ENCODE data around the gene PSTPIP2.
"Not testable (repeated sequence)": the region's sequence is repeated elsewhere in the genome, so short reads cannot be mapped to it uniquely, and the experiment has no call there.

The PSTPIP2 gene, protein sequence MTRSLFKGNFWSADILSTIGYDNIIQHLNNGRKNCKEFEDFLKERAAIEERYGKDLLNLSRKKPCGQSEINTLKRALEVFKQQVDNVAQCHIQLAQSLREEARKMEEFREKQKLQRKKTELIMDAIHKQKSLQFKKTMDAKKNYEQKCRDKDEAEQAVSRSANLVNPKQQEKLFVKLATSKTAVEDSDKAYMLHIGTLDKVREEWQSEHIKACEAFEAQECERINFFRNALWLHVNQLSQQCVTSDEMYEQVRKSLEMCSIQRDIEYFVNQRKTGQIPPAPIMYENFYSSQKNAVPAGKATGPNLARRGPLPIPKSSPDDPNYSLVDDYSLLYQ

DNA sequence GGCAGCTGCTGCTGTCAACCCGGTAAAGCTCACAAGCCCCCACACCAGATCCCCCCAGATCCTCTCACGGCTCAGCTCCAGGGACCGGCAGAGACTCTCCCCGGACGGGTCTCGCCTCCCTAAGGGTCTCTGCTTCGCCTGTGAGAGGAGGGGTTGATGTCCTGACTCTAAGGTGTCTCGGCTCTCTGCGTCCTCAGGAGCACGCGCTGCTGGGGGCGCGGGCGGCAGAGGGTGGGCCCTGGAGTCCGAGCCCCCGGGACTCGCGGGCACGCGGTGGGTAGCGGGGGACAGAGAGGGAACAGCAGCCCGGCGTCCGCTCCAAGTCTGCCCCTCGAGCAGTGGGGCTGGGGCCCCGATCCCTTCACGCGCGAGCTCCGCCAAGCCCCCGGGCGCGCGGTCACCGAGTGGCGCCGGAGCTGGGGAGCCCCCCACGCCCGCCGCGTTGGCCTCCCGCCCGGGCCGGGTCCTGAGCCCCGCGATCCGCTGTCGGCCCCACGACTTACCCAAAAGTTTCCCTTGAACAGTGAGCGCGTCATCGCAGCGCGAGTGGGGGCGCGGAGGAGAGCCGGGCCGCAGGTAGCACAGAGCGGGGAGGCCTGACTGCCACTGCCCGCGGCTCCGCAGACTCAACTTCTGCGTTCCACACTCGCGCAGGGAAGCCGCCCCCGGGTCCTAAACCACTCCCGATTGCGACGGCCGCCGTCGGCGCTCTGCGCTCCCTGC lies at the start of gene PSTPIP2:
TSS of gene PSTPIP2 (minus strand) at position 608 of the 723 bp plus-strand sequence. CDS start at position 536, 72 bp downstream.
- peak; percentile 37 for DNase-seq

DNA sequence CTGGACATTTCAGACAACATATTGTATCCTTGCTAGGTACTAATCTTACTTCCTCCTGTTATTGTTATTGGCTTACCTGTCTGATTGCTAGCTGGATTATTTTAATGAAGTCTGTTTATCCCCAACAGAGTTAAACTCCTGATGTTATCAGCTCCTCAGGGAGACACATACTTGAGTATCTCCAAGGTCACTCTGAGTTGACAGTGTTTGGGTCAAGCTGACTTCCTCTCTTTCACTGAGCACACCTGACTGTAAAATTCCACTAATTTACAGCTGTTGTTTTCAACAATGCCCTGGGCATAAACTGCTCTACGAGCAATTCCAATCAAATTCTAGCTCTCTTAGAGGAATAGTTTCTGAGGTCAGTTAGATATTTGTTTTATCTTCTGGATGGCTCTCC lies 41.7 kb upstream of the PSTPIP2 start:
- no peak for DNase-seq

DNA sequence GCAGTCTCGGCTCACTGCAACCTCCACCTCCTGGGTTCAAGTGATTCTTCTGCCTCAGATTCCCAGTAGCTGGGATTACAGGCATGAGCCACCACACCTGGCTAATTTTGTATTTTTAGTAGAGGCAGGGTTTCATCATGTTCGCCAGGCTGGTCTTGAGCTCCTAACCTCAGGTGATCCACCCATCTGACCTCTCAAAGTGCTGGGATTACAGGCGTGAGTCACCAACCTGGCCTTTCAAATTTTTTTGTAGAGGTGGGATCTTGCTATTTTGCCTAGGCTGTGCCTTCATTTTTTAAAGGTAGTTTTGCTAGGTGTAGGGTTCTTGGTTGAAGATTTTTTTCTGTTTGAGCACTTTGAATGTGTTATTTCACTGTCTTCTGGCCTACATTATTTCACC lies 38.3 kb upstream of the PSTPIP2 start:
- DNase-seq = no peak

DNA sequence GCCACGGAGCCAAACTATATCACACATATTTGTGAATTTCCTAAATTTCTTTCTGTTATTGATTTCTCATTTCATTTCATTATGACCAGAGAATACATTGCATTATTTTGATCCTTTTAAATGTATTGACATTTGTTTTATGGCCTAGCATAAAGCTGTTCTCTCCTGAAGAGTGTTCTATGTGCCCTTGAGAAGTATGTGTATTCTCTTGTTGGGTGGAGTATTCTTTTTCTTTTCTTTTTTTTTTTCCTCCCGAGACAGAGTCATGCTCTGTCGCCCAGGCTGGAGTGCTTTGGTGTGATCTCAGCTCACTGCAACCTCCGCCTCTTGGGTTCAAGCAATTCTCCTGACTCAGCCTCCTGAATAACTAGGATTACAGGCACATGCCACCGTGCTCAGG lies 37.3 kb upstream of the PSTPIP2 start:
- no peak for DNase-seq

DNA sequence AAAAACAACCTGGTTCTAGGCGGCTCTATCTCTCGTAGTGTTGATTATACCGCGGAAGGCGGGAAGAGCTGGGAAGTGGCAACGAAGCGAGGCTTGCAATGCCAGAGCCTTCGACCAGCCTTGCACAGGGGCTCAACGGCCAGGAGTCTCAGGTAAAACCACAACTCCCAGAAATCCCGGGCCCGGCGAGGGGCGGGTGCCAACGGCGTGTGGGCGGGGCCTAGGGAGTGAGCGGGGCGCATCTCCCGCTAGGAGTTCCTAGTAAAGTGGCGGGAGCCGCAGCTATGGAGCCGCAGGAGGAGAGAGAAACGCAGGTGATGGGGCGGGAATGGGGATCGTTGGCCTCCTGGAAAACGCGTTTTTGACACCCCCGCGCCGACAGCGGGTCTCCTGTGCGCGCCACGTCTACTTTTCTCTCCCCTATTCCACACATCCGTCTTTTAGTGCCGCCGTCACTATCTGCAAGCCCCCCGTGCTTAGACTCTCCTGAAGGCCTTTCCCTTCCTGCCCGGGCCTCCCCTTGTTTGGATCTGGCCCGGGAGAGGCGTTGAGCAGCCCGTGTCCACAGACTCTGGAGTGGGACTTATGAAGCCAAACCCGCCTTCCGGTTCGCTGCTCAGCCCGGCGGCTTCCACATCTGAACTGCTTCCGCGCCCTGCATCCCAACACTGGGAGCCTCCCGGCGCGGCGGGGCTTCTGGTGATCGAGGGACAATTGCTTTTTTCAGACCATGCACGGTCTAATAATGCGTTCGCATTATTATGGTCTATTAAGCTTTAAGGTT lies 32.3 kb upstream of the PSTPIP2 start, which contains the start of gene HAUS1:
TSS of gene HAUS1 (plus strand) at position 258 of the 784 bp plus-strand sequence. CDS start at position 285, 27 bp downstream.
- DNase-seq = peak; percentile 91

DNA sequence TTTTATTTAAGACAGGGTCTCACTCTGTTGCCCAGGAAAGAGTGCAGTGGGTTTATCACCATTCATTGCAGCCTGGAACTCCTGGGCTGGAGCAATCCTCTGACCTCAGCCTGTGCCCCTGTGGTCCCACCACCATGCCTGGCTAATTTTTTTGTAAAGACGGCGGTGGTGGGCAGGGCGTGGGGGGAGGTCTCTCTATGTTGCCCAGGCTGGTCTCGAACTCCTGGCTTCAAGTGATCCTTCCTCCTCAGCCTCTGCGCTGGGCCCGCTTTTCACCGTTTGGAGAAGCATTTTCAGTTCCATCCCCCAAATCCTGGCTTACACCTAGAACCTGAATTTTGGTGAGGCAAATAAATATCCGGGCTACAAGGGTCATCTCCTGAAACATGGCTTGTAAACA lies 27.4 kb upstream of the PSTPIP2 start:
- no peak for DNase-seq

DNA sequence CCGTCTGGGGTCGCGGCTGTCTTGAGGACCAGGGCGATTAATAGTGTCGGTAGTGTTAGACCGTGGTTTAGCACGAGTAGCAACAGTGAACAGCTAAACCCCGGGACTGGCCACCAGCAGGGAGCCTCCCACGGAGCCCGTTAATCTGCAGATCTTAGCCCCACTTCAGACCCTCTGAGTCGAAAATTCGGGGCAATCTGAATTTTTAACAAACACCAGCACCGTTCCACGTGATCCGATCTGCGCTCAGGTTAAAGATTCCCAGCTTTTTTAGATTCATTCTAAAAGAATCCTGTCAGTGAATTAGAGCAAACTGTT lies 26.5 kb upstream of the PSTPIP2 start:
- DNase-seq = no peak

DNA sequence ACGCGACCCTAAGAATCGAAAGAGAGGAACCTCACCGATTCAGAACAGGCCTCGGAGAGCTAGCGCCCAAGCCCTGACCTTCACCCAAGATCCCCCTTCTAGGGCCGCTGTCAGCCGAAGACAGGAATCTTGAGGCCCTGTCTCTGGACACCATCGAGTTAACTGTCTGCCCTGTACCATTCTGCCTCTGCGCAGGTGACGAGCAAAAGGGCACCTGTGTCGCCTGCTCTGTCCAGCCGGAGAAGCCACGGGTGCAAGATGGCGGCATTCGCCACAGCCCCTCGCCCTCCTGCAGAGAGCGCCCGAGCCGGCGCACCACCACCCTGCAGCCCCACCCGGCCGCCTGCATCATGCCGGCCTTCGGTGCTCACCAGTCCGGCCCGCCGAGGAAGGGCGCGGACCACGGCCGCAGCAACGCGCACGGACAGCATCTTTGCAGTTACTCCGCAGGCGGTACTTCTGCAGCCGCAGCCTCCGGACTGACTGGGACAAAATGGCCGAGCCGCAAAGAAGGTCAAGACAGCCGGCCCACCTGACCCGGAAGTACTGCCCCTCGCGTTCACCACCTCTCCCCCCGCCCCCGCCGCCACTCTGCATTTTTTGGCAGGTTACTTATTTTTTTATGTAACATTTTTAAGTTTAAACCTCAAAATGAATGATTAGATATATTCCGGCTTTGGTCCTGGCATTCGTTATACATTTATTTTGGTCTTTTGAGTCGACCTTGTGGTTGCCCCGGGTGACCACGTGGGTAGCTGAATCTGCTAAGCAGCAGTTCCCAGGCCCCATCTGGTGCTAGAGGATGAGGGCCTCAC lies 25.9 kb upstream of the PSTPIP2 start, which contains the start of gene ATP5F1A:
TSS of gene ATP5F1A (minus strand) at position 496 of the 815 bp plus-strand sequence. CDS start at position 431, 65 bp downstream.
- DNase-seq = peak; percentile 70

DNA sequence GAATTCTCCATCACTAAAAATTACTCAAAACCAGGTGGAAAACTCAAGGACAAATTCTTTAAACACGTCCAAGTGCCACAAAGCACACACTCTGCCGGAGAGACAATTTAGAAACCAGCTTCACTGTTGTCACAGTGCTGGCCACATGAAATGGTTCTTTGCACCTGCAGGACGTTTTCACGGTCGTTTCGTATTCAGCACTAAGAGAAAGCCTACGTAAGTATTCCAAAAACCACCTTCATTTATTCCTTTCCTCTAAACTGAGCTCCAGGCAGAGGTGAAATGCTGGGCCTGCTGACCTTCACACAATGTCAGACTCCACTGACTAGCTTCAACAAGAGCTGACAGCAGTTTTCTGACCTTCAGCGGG lies 25.4 kb upstream of the PSTPIP2 start:
- no peak for DNase-seq

DNA sequence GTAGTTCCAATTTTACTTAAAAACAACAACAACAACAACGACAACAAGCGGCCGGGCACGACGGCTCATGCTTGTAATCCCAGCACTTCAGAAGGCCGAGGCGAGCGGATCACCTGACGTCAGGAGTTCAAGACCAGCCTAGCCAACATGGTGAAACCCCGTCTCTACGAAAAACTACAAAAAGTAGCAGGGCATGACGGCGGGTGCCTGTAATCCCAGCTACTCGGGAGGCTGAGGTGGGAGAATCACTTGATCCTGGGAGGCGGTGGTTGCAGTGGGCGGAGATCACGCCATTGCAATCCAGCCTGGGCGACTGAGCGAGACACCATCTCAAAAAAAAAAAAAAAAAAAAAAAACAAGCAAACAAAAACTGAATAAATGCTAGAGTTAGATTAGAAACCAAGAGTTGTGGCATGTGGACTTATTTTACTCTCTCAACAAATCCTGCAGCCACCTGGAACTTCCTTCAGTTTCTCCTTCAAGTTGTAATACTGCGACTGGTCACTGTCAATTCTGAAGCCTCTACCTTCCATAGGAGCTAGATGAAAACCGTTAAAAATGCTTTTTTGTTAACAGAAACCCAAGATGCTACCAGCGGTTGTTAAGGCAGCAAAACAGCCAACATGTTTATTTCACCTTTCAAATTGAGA lies 24.7 kb upstream of the PSTPIP2 start:
- no peak for DNase-seq

DNA sequence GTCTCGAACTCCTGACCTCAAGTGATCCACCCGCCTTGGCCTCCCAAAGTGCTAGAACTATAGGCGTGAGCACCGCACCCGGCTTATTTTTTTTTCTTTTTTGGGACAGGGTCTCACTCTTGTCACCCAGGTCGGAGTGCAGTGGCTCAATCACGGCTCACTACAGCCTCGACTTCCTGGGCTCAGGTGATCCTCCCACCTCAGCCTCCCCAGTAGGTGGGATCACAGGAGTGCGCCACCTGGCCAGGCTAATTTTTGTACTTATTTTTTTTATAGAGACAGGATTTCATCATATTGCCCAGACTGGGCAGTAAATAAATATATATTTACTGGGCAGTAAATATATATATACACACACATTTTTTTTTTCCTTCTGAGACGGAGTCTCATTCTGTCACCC lies 23.5 kb upstream of the PSTPIP2 start:
- no peak for DNase-seq

DNA sequence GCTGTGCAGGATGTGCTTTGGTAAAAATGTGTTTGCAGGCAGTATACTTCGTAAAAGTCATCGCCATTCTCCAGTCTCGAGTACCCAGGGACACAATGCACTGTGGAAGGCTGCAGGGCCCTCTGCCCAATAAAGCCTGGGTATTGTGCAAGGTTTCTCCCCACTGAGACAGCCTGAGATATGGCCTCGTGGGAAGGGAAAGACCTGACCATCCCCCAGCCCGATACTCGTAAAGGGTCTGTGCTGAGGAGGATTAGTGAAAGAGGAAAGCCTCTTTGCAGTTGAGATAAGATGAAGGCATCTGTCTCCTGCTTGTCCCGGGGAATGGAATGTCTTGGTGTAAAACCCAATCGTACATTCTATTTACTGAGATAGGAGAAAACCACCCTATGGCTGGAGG lies 16.4 kb upstream of the PSTPIP2 start:
- DNase-seq = not testable (repeated sequence)

DNA sequence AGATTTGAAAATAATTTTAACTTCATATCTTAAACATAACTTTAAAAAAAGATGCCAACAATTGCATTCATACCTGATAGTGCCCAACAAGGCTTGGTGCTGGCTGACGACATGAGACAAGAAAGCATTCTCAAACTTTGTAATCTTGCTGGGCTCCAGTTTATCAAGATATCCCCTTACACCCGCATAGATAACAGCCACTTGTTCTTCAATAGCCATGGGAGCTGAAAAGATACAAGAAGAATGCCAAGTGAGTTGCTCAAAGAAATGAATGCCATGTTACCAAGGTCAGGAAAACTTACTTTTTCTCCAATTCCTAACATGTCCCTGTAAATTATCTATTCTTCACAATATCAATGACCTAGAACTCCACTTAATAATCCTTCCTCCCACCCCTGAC lies 12.4 kb upstream of the PSTPIP2 start:
- no peak for DNase-seq

DNA sequence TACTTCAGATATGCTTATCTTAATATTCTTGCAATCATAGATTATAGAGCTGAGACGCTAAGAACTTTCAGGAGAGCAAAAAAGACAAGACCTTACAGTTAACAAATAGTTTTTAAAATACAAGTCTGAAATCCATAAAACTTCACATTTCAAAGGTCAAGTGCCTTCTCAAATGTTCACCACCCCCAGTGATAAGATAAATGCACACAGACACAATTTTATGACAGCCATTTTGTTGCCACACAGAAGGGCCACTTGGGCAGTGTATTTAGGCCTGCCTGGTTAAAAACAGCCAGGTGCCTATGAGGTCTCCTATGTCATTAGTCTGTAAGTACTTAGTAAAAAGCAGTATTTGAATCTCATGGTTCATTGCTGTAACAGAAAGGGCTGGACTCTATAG lies 8.1 kb upstream of the PSTPIP2 start:
- DNase-seq = no peak

DNA sequence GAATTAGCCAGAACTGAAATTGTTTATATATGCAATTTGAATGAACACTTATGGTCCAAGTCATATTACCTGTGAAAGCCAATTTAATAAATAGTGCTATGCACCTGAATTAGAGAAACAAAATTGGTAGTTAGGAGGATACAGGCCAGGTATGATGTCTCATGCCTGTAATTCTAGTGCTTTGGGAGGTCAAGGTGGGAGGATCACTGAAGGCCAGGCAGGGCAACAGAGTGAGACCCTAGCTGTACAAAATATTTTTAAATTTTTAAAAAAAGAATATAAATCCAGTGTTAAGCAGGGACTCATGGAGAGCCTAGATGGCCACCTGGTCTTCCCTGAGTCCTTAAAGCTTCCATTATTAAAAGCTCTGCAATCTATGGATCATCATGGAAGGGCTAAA lies 7.3 kb upstream of the PSTPIP2 start:
- DNase-seq = no peak

DNA sequence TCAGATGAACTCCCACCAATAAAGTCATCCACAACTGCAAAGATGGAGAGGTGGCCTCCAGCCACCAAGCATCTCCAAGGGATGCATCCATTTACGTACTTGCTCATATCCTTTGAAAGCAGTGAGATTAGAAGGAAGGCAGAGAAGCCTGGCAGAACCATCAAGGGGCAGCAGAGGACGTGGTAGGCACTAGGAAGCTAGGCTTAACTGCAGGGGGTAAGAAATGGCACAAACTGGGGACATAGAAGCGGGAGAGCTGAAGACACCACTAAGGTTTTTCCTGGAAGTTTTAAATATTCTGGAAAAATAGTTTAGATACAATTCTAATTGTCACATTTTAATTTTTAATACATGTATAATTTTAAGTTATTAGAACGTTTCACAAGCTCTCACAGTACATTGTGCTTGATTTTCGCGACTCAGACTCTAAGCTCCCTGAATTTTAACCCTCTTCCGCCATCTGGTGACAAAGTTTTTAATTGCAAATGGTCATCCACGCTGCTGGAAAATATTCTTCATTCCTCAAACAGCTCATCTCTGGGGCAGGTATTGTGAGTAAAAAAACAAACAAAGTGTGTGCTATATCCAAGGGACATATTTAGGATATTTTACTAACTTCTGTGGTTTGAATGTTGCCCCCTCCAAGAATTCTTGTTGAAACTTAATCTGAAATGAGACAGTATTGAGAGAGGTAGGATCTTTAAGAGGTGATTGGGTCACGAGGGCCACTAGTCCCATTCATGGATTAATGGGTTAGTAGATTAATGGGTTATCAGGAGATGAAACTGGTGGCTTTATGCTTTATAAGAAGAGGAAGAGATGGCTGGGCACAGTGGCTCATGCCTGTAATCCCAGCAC lies 1.6 kb upstream of the PSTPIP2 start:
- peak; percentile 76 for DNase-seq

DNA sequence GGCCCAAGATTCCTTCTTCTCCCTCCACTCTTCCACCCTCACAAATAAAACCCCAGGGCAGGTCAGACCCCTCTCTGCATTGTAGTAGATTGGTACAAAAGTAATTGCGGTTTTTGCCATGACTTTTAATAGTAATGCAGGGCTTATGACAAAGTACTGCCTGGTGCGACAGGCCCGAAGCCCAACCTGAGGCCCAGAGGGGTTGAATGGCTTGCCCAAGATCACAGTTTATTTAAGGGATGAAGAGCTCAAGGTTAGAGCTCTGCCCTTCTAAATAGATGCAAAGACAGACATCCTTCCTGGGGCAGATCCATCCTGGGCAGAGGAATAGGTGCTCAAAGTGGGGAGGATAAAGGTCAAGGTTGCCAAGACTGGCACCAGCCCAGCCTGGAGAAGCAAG lies 899 bp upstream of the PSTPIP2 start:
- no peak for DNase-seq

DNA sequence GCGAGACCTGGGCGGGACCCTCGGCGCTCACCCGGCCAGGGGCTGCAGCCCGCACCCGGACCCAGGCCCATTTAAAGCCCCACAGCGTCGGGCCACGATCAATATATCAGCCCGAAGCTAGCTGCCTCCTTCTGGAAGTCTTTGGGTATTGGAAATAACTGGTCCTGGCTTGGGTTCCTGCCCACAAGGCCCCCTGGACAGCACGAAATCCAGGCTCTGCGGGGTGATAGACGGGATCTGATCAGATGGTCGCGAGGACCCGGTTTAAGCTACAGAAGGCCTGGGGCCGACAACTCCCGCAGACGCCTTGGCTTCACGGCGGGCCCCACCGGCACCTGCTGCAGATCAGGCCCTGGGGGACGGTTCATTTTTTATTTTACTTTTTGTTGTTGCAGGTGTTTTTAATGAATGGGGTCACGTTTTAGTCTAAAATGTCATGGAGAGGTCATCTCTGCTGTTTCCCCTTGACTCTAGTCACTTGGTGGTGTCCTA lies 362 bp upstream of the PSTPIP2 start:
- DNase-seq = no peak

DNA sequence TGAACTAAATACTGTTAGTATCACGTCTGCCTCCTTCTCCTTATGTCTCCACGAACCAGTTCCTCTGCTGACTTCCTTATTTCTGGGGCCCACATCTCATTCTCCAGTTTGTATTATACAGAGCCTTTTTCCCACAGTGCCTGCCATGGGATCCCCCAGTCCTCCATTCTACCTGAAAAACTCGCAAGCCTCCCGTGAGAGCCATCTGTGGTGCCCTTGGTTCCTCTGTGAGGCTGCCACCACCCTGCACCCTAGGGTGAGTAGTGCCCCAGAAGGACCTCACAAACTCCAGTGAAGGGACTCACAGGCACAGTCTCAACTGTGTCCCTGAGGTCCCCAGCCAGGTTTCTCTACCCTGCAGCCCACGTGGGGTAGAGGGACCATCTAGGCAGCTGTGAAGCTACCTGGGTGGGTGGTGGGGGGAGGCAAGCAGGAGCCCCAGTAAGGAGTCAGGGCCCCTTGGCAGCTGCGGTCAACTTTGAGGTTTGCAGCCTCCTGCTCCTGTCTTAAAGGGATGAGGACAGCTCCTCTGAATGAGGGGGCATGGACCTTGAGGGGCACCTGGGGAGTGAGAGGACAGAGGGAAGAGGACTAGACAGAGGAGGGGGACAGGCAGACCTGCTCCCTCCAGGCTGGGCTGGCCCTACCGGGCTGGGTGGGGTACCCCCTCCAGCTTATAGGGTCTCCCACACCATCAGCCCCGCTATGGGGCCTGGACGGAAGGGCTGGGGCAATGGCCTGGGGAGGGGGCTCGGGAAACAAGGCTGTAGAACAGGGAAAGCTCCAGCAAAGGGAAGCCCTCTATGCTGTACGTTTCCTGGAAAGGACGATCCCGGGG lies 1.0 kb downstream of the PSTPIP2 start:
- DNase-seq = peak; percentile 81

DNA sequence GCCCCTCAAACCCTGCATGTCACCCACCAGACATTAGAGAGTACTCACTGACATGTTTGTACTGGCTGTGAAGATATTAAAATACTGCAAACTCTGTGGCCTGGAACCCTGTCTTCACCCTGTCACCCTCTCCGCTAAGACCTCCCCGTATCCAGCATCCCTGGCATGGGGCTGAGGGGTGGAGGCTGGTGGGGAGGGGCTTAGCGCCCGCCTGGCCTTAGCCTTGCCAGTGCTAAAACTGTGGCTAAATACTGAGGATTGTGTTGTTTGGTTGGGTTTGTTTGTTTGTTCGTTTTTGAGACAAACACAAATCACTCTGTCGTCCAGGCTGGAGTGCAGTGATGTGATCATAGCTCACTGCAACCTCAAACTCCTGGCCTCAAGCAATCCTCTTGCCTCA lies 1.8 kb downstream of the PSTPIP2 start:
- DNase-seq = no peak

Data from GF-D8 (cell line).